Measurements from ENCODE around the gene AKR1E2. TPM values are rescaled to one million over a fixed set of nuclear protein-coding genes. Genes with fewer than 3 reads are reported as not detected.

Gene AKR1E2
- total RNA-seq, 2 donors from 2014 or later = 0.26 to 14.5 TPM

GRCh38 chr10:4894335-4894734 is 68.3 kb downstream of the AKR1E2 start:
- no peak for ATAC-seq
- Histone ChIP-seq H3K36me3 (replicated peaks in 1 of 2; ENCODE audit: insufficient read depth in 1 of 2, low read depth in 2 of 2) (no peaks in the 10 kb centered on the region), H3K27ac (no peak overlapping the region), H3K9me3 (no peaks in the 10 kb centered on the region), H3K27me3 (no peaks in the 10 kb centered on the region), H3K4me3 (no peak overlapping the region), H3K4me1 (peaks cover 13% of the 10 kb centered on the region)
- 90 to 100% methylated on average over 2 of the region's 2 CpGs for WGBS, 2 donors
- no peak for DNase-seq
- intact Hi-C loops (cut with DNase I) = no loop called here
- TF ChIP-seq POLR2A (IDR thresholded peaks at IDR 0.05) = no peak

Other genes with a start within 250 kb of the AKR1E2 start
- 10 to 100 TPM; 18.9 to 49.4 TPM for gene AKR1C1, start 137.2 kb downstream of the AKR1E2 start, total RNA-seq
- 1 to 10 TPM; 3.1 to 5.6 TPM for gene AKR1C2, start 177.7 kb downstream of the AKR1E2 start, total RNA-seq

Measured in body of pancreas (tissue), 4 donors.